Glutamatergic neuron (in vitro differentiated cells): ENCODE results near the gene B4GALNT3. TPM values are rescaled to one million over a fixed set of nuclear protein-coding genes. Genes with fewer than 3 reads are reported as not detected.

ENCODE experiments used
- DNase-seq: peaks from one replicate; pipeline ENCODE4 v3.0.0; 2022
- H3K27ac Mint-ChIP-seq: one replicate; pipeline ENCODE4 v1.8.0; 2020; ENCODE audit warnings: mild to moderate bottlenecking, mixed read lengths, inconsistent platforms; ENCODE audit not compliant: unreplicated experiment
- H3K27me3 Mint-ChIP-seq: one replicate; pipeline ENCODE4 v1.8.0; 2020; ENCODE audit warnings: mild to moderate bottlenecking, moderate library complexity, mixed read lengths, inconsistent platforms; ENCODE audit not compliant: unreplicated experiment
- H3K36me3 Mint-ChIP-seq: one replicate; pipeline ENCODE4 v1.8.0; 2020; ENCODE audit warnings: mild to moderate bottlenecking, mixed read lengths, inconsistent platforms; ENCODE audit not compliant: unreplicated experiment
- H3K4me1 Mint-ChIP-seq: one replicate; pipeline ENCODE4 v1.8.0; 2020; ENCODE audit warnings: mild to moderate bottlenecking, low read depth, mixed read lengths, inconsistent platforms; ENCODE audit not compliant: unreplicated experiment
- H3K4me3 Mint-ChIP-seq: one replicate; pipeline ENCODE4 v1.8.0; 2020; ENCODE audit warnings: mild to moderate bottlenecking, mixed read lengths, inconsistent platforms; ENCODE audit not compliant: unreplicated experiment
- H3K9me3 Mint-ChIP-seq: one replicate; pipeline ENCODE4 v1.8.0; 2020; ENCODE audit warnings: mild to moderate bottlenecking, moderate library complexity, mixed read lengths, inconsistent platforms; ENCODE audit not compliant: unreplicated experiment
- total RNA-seq: library from RNA; stranded (reverse); fragmentation: NEBNext Ultra II Directional; extraction: Animal tissue kit (Norgen Biotek cat#: 25700); gene quantifications from one replicate; pipeline ENCODE4 v1.2.1, GENCODE V29; 2021; ENCODE audit not compliant: unreplicated experiment
- TF ChIP-seq, protein P1 (sequence below): fragments of 200-600 bp; sonication (generic); IDR thresholded peaks from one replicate; pipeline ENCODE4 v1.5.0; 2021; ENCODE audit not compliant: partially characterized antibody, unreplicated experiment

The B4GALNT3 gene
- total RNA-seq, 1 donor from 2014 or later: 3.3 TPM

DNA sequence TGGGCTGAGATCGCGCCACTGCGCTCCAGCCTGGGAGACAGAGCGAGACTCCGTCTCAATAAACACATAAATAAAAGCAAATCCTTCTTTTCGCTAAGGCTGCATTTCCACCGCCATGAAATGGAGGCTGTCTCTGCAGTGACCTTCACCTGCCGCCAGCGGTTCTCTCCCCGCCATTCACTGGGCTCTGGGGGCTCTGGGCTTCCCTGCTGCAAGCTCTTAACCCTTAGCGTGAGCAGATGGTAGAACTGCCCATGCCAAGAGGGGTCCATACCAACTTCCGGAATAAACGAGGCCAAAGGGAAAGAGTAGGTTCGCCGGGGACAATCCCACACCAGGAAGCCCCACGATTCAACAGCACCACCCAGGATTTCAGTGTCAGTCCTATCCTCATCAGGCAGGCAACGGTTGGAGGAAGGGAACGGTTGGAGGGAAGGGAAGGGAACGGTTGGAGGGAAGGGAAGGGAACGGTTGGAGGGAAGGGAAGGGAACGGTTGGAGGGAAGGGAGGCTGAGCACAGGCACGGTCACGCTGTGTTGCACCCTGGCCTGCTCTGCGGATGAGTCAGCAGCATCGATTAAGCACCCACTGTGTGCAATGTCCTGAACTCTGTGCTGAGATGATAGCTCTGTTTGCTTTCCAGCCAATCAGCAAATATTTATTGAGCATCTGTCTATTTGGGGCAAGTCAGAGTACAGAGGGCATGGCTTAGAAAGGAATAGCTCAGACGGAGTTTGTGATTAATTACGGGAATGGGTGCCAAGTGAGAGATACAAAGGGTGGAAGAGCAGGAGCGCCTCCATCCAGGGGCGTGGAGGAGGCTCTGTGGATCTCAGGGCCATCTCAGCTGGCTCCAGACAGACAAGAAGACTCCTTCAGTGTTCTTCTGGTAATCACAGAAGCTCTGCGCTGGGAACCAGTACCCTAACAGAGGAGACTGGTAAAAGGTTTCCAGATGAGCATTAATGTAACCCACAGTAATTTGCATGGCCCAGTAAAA is 125.6 kb downstream of the B4GALNT3 start:
- Mint-ChIP-seq H3K4me1 (peaks cover 27% of the 10 kb centered on the region), H3K36me3 (no peaks in the 10 kb centered on the region), H3K27me3 (peaks cover 9% of the 10 kb centered on the region), H3K4me3 (no peak overlapping the region), H3K27ac (no peak overlapping the region), H3K9me3 (peaks cover 2% of the 10 kb centered on the region)
- TF ChIP-seq, protein P1, sequence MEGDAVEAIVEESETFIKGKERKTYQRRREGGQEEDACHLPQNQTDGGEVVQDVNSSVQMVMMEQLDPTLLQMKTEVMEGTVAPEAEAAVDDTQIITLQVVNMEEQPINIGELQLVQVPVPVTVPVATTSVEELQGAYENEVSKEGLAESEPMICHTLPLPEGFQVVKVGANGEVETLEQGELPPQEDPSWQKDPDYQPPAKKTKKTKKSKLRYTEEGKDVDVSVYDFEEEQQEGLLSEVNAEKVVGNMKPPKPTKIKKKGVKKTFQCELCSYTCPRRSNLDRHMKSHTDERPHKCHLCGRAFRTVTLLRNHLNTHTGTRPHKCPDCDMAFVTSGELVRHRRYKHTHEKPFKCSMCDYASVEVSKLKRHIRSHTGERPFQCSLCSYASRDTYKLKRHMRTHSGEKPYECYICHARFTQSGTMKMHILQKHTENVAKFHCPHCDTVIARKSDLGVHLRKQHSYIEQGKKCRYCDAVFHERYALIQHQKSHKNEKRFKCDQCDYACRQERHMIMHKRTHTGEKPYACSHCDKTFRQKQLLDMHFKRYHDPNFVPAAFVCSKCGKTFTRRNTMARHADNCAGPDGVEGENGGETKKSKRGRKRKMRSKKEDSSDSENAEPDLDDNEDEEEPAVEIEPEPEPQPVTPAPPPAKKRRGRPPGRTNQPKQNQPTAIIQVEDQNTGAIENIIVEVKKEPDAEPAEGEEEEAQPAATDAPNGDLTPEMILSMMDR: no peak
- DNase-seq: no peak

DNA sequence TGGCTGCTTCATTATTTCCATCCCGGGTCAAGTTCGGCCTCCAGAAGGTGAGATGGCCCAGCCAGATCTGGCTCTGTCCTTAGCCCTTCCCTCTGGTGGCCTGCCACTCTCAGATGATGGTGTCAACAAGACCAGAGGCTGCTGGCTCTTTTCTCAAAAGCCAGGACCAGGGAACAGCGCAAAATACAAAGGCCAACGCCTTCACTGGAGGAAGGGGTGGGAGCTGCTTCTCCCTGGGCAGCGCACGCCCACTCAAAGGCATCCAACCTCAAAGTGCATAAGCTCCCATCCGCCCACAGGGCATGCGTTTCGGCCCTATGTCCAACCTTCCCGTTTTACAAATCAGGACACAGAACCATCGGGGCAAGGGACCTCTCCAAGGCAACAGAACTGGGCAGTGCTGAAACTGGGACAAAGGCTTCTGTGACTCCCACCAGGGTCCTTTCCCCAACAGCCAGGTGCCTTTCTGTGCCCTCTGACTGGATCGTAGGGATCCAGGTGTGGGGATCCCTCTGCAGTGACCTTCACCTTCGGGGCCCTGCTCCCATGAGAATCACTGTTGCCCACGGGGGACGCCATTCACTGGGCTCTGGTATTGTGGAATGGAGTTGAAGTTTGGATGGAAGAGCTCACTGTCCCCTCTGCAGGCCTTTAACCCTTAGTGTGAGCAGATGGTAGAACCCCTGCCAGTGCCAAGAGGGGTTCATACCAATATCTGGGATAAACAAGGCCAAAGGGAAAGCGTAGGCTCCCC is 126.8 kb downstream of the B4GALNT3 start:
- peaks cover 8% of the 10 kb centered on the region for H3K27me3 Mint-ChIP-seq
- DNase-seq: no peak
- peaks cover 25% of the 10 kb centered on the region for H3K4me1 Mint-ChIP-seq
- peaks cover 3% of the 10 kb centered on the region for H3K9me3 Mint-ChIP-seq
- H3K4me3 Mint-ChIP-seq: no peak overlapping the region
- no peak overlapping the region for H3K27ac Mint-ChIP-seq
- TF ChIP-seq, protein P1: no peak
- H3K36me3 Mint-ChIP-seq: no peaks in the 10 kb centered on the region

- no peaks in the 10 kb centered on the region for H3K36me3 Mint-ChIP-seq
- peaks cover 29% of the 10 kb centered on the region for H3K4me1 Mint-ChIP-seq
- H3K4me3 Mint-ChIP-seq: no peak overlapping the region
- H3K27me3 Mint-ChIP-seq: peaks cover 11% of the 10 kb centered on the region
- peaks cover 11% of the 10 kb centered on the region for H3K9me3 Mint-ChIP-seq
- DNase-seq: no peak
- TF ChIP-seq, protein P1: no peak
- H3K27ac Mint-ChIP-seq: peak overlapping the region; percentile 3
Measured at GRCh38 chr12:587132-588023, 127.6 kb downstream of the B4GALNT3 start.

- Mint-ChIP-seq H3K36me3 (no peaks in the 10 kb centered on the region), H3K4me3 (no peak overlapping the region), H3K27ac (peak overlapping the region; percentile 3), H3K9me3 (peaks cover 11% of the 10 kb centered on the region), H3K27me3 (peaks cover 11% of the 10 kb centered on the region), H3K4me1 (peaks cover 30% of the 10 kb centered on the region)
- DNase-seq: no peak
- TF ChIP-seq, protein P1: no peak
Measured at GRCh38 chr12:588024-588322, 128.2 kb downstream of the B4GALNT3 start.
